HEK293T (cell line): ENCODE measurements around the gene FHIT.

Experiments
- CTCF ChIA-PET: fragments of 350-600 bp; formaldehyde crosslinking; extraction: SDS; loops from one replicate; lab custom pipeline; 2021; ENCODE audit warnings: antibody characterized with exemption, inconsistent platforms; lab: Yijun Ruan, JAX
- POLR2A ChIA-PET: fragments of 350-600 bp; formaldehyde crosslinking; extraction: SDS; loops from one replicate; lab custom pipeline; 2020; ENCODE audit warnings: antibody characterized with exemption, inconsistent platforms; lab: Yijun Ruan, JAX
- DNase-seq: peaks from one replicate; pipeline ENCODE4 v3.0.0; 2012; ENCODE audit warnings: mixed read lengths; ENCODE audit errors: extremely low spot score
- ARNT ChIP-seq: fragments of 450-650 bp; IDR thresholded peaks from 2 replicates; pipeline ENCODE4 v1.6.1; 2017; ENCODE audit warnings: mild to moderate bottlenecking
- BHLHE40 ChIP-seq: fragments of 450-650 bp; IDR thresholded peaks from 2 replicates; pipeline ENCODE4 v1.6.1; 2016; ENCODE audit warnings: mild to moderate bottlenecking, moderate library complexity, borderline replicate concordance
- CTBP1 ChIP-seq: fragments of 450-650 bp; IDR thresholded peaks from 2 replicates; pipeline ENCODE4 v1.6.1; 2016; ENCODE audit warnings: borderline replicate concordance
- ELF4 ChIP-seq: fragments of 450-650 bp; IDR thresholded peaks from 2 replicates; pipeline ENCODE4 v1.6.1; 2017; ENCODE audit warnings: antibody characterized with exemption
- FOXA1 ChIP-seq: fragments of 450-650 bp; IDR thresholded peaks from 2 replicates; pipeline ENCODE4 v1.6.1; 2016; ENCODE audit warnings: mild to moderate bottlenecking
- FOXK2 ChIP-seq: fragments of 450-650 bp; IDR thresholded peaks from 2 replicates; pipeline ENCODE4 v1.6.1; 2016; ENCODE audit warnings: mild to moderate bottlenecking
- FOXM1 ChIP-seq: fragments of 450-650 bp; IDR thresholded peaks from 2 replicates; pipeline ENCODE4 v1.6.1; 2017; ENCODE audit warnings: mild to moderate bottlenecking, borderline replicate concordance
- HDGF ChIP-seq: fragments of 450-650 bp; IDR thresholded peaks from 2 replicates; pipeline ENCODE4 v1.6.1; 2017; ENCODE audit warnings: antibody characterized with exemption, borderline replicate concordance
- L3MBTL2 ChIP-seq: fragments of 450-650 bp; conservative IDR thresholded peaks from 2 replicates; pipeline ENCODE4 v1.6.1; 2016; ENCODE audit warnings: mild to moderate bottlenecking
- LEF1 ChIP-seq: fragments of 450-650 bp; IDR thresholded peaks from 2 replicates; pipeline ENCODE4 v1.6.1; 2017; ENCODE audit warnings: mild to moderate bottlenecking, borderline replicate concordance
- NFRKB ChIP-seq: fragments of 450-650 bp; IDR thresholded peaks from 2 replicates; pipeline ENCODE4 v1.6.1; 2016; ENCODE audit warnings: mild to moderate bottlenecking, moderate library complexity
- SP1 ChIP-seq: fragments of 450-650 bp; IDR thresholded peaks from 2 replicates; pipeline ENCODE4 v1.6.1; 2017
- SUZ12 ChIP-seq: fragments of 450-650 bp; IDR thresholded peaks from 2 replicates; pipeline ENCODE4 v1.6.1; 2016; ENCODE audit warnings: mild to moderate bottlenecking
- TARDBP ChIP-seq: fragments of 450-650 bp; IDR thresholded peaks from 2 replicates; pipeline ENCODE4 v1.6.1; 2016
- ZNF384 ChIP-seq: fragments of 450-650 bp; IDR thresholded peaks from 2 replicates; pipeline ENCODE4 v1.6.1; 2016
- TF ChIP-seq, protein P1 (sequence below): fragments of 450-650 bp; IDR thresholded peaks from 2 replicates; pipeline ENCODE4 v1.6.1; 2016

The FHIT gene

DNA sequence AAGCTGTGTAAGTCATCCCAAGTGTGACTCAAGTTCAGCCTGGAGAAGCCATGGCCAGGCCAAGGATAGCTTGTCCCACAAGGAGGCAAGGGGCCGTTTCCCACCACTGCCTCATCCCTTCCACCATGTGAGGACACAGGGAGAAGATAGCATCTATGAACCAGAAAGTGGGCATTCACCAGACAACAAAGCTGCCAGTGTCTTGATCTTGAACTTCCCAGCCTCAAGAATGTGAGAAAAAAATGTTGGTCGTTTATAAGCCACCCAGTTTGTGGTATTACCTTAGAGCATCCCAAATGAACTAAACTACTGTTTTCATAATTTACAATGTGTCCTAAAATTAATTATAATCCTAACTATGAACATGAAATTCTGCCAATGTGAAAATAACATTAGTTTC is 1270.7 kb downstream of the FHIT start:
- CTCF ChIA-PET: no interaction called here
- POLR2A ChIA-PET: no interaction called here
- DNase-seq: no peak
- TF ChIP-seq TARDBP (no peak), NFRKB (no peak), SP1 (no peak), FOXA1 (no peak), FOXM1 (no peak)

DNA sequence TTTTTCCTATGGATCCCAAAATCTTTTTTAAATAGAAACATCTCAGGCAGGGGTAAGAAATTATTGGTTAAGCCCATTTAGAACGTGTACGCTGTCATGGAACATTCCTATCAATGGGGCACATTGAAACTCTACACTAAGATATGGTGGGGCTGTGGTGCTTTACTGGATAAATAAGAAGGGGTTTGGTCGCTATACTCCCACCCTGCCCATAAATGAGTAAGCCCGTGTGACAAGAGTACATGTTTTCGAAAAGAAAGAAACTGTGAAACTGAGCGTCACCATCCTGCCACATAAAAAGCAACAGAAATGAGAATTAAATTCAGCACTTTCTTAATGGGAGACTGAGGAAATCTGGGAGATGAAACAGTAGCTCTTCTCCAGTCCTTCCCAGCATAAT is 1271.7 kb downstream of the FHIT start:
- ChIA-PET POLR2A (no interaction called here), CTCF (no interaction called here)
- TF ChIP-seq CTBP1: no peak
- TF ChIP-seq FOXK2: no peak
- TF ChIP-seq SUZ12: no peak
- TF ChIP-seq ELF4: no peak
- TF ChIP-seq ZNF384: no peak
- no peak for TF ChIP-seq HDGF
- TF ChIP-seq BHLHE40: no peak
- no peak for TF ChIP-seq FOXA1
- no peak for TF ChIP-seq NFRKB
- TF ChIP-seq LEF1: no peak
- TF ChIP-seq L3MBTL2: no peak
- DNase-seq: no peak

- TF ChIP-seq LEF1: no peak
- no peak for TF ChIP-seq FOXA1
- TF ChIP-seq TARDBP: no peak
- no peak for TF ChIP-seq SP1
- CTCF ChIA-PET: no interaction called here
- no peak for DNase-seq
- POLR2A ChIA-PET: no interaction called here
Measured at GRCh38 chr3:59978979-59979378, 1272.3 kb downstream of the FHIT start.

- ChIA-PET POLR2A (no interaction called here), CTCF (no interaction called here)
- no peak for DNase-seq
- TF ChIP-seq, protein P1, sequence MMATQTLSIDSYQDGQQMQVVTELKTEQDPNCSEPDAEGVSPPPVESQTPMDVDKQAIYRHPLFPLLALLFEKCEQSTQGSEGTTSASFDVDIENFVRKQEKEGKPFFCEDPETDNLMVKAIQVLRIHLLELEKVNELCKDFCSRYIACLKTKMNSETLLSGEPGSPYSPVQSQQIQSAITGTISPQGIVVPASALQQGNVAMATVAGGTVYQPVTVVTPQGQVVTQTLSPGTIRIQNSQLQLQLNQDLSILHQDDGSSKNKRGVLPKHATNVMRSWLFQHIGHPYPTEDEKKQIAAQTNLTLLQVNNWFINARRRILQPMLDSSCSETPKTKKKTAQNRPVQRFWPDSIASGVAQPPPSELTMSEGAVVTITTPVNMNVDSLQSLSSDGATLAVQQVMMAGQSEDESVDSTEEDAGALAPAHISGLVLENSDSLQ: no peak
- no peak for TF ChIP-seq L3MBTL2
- TF ChIP-seq FOXA1: no peak
- TF ChIP-seq BHLHE40: no peak
- no peak for TF ChIP-seq FOXK2
- no peak for TF ChIP-seq ZNF384
- TF ChIP-seq HDGF: no peak
- TF ChIP-seq FOXM1: no peak
- TF ChIP-seq NFRKB: no peak
- no peak for TF ChIP-seq TARDBP
Measured at GRCh38 chr3:59970796-59971195, 1280.5 kb downstream of the FHIT start.

DNA sequence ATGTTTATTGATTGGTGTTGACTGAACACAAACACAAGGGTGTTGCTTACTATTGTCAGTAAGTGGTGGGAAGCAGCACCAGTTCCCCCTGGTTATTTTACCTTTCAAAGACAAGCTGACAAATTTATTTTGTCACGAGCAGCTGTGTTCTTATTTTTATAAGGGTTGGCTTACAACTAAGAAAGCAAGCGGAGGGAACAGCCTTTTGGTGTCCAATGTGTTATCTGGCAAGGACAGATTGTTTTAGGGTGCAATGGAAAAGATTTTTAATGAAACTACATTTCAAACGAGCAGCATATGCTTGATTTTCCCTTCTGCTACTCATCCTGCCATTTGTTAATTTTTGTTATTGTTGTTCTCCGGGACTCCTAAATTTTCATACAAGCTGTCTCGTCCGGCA is 1280.9 kb downstream of the FHIT start:
- DNase-seq: no peak
- ChIA-PET CTCF (no interaction called here), POLR2A (no interaction called here)
- no peak for TF ChIP-seq ELF4
- no peak for TF ChIP-seq LEF1
- TF ChIP-seq FOXM1: no peak
- no peak for TF ChIP-seq NFRKB
- TF ChIP-seq ZNF384: no peak
- TF ChIP-seq FOXA1: no peak
- TF ChIP-seq SUZ12: no peak
- TF ChIP-seq TARDBP: no peak
- no peak for TF ChIP-seq FOXK2
- no peak for TF ChIP-seq ARNT
- TF ChIP-seq CTBP1: no peak
- TF ChIP-seq SP1: no peak
- TF ChIP-seq, protein P1: no peak
- no peak for TF ChIP-seq BHLHE40
- no peak for TF ChIP-seq HDGF

DNA sequence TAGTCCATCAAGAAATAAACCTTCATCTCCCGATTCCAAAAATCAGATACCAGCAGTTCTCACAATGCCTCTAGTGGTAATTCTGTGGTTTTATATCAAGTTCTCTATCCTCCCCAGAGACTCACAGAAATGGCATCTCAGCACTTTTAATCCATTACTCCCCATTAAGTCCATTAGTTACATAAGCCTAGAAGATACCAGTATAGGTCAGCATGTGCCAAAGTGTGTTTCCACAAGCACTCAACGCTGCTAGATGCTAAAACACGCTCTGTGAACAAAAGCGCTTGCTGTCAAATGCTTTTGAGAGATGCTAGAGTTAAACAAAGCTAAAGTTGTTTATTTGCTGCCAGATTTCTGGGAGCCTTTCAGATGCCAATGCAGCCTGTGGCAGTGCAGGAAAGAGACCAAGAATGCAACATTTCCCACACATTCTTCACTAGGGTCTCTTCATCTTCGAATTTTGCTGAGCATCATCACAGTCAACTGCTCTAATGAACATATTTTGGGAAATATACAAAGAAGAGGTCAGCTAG is 1282.7 kb downstream of the FHIT start:
- ChIA-PET POLR2A (no interaction called here), CTCF (no interaction called here)
- TF ChIP-seq CTBP1 (no peak), FOXK2 (no peak), TARDBP (no peak), L3MBTL2 (no peak), LEF1 (no peak), NFRKB (no peak), SUZ12 (no peak), ELF4 (no peak), HDGF (no peak), ARNT (no peak), SP1 (no peak), ZNF384 (no peak), BHLHE40 (no peak), FOXM1 (no peak), FOXA1 (no peak)
- TF ChIP-seq, protein P1: no peak
- no peak for DNase-seq

DNA sequence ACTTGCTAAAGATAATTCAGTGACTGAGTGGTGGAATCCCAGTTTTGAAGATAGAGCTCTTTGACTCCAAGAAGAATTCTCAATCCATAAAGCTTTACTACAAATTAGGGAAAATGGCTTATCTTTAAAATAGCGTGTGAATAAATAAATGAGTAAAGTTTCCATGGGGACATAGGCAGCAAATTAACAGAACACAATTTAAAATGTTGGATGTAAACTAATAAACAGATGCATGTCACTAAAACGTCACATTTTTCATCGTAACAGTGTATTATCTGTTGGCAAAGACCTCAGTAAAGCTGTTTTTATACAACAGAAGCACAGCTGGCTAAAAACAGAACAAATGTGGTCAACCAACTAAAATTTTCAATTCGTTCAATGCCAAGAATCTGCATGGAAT is 1287.6 kb downstream of the FHIT start:
- ChIA-PET CTCF (no interaction called here), POLR2A (no interaction called here)
- DNase-seq: no peak
- TF ChIP-seq LEF1 (no peak), ARNT (no peak), ELF4 (no peak), FOXM1 (no peak)
